ENCODE measurements around the gene MISP. TPM values are rescaled to one million over a fixed set of nuclear protein-coding genes. Genes with fewer than 3 reads are reported as not detected.
"Not testable (repeated sequence)": the region's sequence is repeated elsewhere in the genome, so short reads cannot be mapped to it uniquely, and the experiment has no call there.

Gene MISP
- total RNA-seq, 2 experiments from 2014 or later = not detected

- CTCF ChIA-PET = interaction anchor here (1.6 kb wide), 1 partner anchor 9 kb away, joined by 4 read pairs; no protein-coding TSS in a partner anchor
- H3K4me1 Mint-ChIP-seq = no peaks in the 10 kb centered on the region
- H3K36me3 Mint-ChIP-seq = peaks cover 2% of the 10 kb centered on the region
- no peaks in the 10 kb centered on the region for H3K27me3 Mint-ChIP-seq
- ATAC-seq (no peak), DNase-seq (no peak)
- peaks cover 8% of the 10 kb centered on the region for H3K9me3 Mint-ChIP-seq (ENCODE audit: low read depth)
- no peak overlapping the region for H3K4me3 Mint-ChIP-seq
- H3K27ac Mint-ChIP-seq = no peak overlapping the region
Measured at GRCh38 chr19:743168-743687, 7.7 kb upstream of the MISP start.

GRCh38 chr19:745138-745537, 5.8 kb upstream of the MISP start:
- H3K9me3 Mint-ChIP-seq (ENCODE audit: low read depth); H3K36me3 Mint-ChIP-seq; H3K4me3 Mint-ChIP-seq; H3K27me3 Mint-ChIP-seq; ATAC-seq; H3K27ac Mint-ChIP-seq; H3K4me1 Mint-ChIP-seq; DNase-seq: not testable (repeated sequence)
- CTCF ChIA-PET = interaction anchor here (1.6 kb wide), 1 partner anchor 11 kb away, joined by 4 read pairs; no protein-coding TSS in a partner anchor

GRCh38 chr19:746208-746819, 4.6 kb upstream of the MISP start:
- ATAC-seq = no peak
- no peak for DNase-seq
- Mint-ChIP-seq H3K4me3 (no peak overlapping the region), H3K9me3 (ENCODE audit: low read depth) (peaks cover 8% of the 10 kb centered on the region), H3K36me3 (peaks cover 2% of the 10 kb centered on the region), H3K27ac (no peak overlapping the region), H3K27me3 (no peaks in the 10 kb centered on the region), H3K4me1 (no peaks in the 10 kb centered on the region)
- CTCF ChIA-PET = no interaction called here

GRCh38 chr19:746956-747355, 4.0 kb upstream of the MISP start:
- Mint-ChIP-seq H3K27ac (no peak overlapping the region), H3K4me1 (no peaks in the 10 kb centered on the region), H3K4me3 (no peak overlapping the region), H3K9me3 (ENCODE audit: low read depth) (peaks cover 8% of the 10 kb centered on the region), H3K27me3 (no peaks in the 10 kb centered on the region), H3K36me3 (peaks cover 2% of the 10 kb centered on the region)
- CTCF ChIA-PET = no interaction called here
- no peak for DNase-seq
- ATAC-seq = no peak

DNA sequence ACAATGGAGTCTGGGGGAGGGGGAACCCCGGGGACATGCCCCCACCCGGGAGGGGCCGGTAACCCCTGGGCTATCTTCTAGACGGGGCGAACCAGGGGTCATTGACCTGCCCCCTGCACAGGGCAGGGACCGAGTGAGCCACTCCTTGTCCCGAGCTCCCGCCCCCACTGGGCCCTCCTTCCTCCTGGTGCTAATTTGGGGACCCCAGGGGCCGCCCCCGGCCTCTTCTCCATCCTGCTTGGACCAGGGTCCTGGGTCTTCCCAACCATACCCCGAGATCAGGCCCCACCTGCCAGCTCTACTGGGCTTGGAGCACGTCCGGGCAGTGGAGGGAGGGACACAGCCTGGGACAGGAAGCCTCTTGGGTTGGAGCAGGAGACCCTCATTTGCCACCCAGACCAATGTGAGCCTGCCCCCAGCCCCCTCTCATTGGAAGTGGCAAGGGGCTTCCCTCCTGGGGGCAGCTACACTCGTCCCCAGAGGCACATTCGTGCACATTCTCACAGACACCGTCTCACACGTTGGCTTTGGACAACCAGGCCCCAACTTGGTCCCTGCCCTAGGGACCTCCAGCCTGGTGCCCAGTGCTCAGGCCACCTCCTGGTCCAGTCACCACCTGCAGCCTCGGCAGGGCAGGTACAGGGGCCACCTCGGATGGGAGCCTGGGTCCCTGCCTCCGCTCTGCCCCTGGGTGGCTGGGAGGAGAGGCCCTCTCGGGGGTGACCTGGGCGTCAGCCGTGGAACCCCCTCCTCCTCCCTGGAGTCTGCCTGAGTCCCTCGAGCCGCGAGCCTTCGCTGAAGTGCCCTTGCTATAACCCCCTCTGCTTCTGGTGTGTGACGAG, 3.3 kb upstream of the MISP start:
- no peaks in the 10 kb centered on the region for H3K27me3 Mint-ChIP-seq
- H3K4me3 Mint-ChIP-seq = no peak overlapping the region
- CTCF ChIA-PET = no interaction called here
- H3K27ac Mint-ChIP-seq = no peak overlapping the region
- peaks cover 8% of the 10 kb centered on the region for H3K9me3 Mint-ChIP-seq (ENCODE audit: low read depth)
- H3K4me1 Mint-ChIP-seq = no peaks in the 10 kb centered on the region
- peaks cover 2% of the 10 kb centered on the region for H3K36me3 Mint-ChIP-seq
- DNase-seq (no peak), ATAC-seq (no peak)

GRCh38 chr19:748274-748598, 2.7 kb upstream of the MISP start:
- no peak for ATAC-seq
- peaks cover 2% of the 10 kb centered on the region for H3K36me3 Mint-ChIP-seq
- H3K27ac Mint-ChIP-seq = no peak overlapping the region
- H3K27me3 Mint-ChIP-seq = no peaks in the 10 kb centered on the region
- DNase-seq = no peak
- no peaks in the 10 kb centered on the region for H3K4me1 Mint-ChIP-seq
- CTCF ChIA-PET = no interaction called here
- H3K4me3 Mint-ChIP-seq = no peak overlapping the region
- peaks cover 8% of the 10 kb centered on the region for H3K9me3 Mint-ChIP-seq (ENCODE audit: low read depth)

GRCh38 chr19:749811-750210, 1.1 kb upstream of the MISP start:
- no peaks in the 10 kb centered on the region for H3K4me1 Mint-ChIP-seq
- DNase-seq (no peak), ATAC-seq (no peak)
- no peak overlapping the region for H3K27ac Mint-ChIP-seq
- peaks cover 3% of the 10 kb centered on the region for H3K9me3 Mint-ChIP-seq (ENCODE audit: low read depth)
- CTCF ChIA-PET = no interaction called here
- H3K27me3 Mint-ChIP-seq = no peaks in the 10 kb centered on the region
- no peak overlapping the region for H3K4me3 Mint-ChIP-seq
- no peaks in the 10 kb centered on the region for H3K36me3 Mint-ChIP-seq

- H3K36me3 Mint-ChIP-seq = no peaks in the 10 kb centered on the region
- CTCF ChIA-PET = no interaction called here
- H3K27me3 Mint-ChIP-seq = no peaks in the 10 kb centered on the region
- ATAC-seq (no peak), DNase-seq (no peak)
- H3K9me3 Mint-ChIP-seq (ENCODE audit: low read depth) = no peaks in the 10 kb centered on the region
- no peak overlapping the region for H3K4me3 Mint-ChIP-seq
- H3K4me1 Mint-ChIP-seq = no peaks in the 10 kb centered on the region
- H3K27ac Mint-ChIP-seq = no peak overlapping the region
Measured at GRCh38 chr19:751501-752341, 809 bp downstream of the MISP start.

DNA sequence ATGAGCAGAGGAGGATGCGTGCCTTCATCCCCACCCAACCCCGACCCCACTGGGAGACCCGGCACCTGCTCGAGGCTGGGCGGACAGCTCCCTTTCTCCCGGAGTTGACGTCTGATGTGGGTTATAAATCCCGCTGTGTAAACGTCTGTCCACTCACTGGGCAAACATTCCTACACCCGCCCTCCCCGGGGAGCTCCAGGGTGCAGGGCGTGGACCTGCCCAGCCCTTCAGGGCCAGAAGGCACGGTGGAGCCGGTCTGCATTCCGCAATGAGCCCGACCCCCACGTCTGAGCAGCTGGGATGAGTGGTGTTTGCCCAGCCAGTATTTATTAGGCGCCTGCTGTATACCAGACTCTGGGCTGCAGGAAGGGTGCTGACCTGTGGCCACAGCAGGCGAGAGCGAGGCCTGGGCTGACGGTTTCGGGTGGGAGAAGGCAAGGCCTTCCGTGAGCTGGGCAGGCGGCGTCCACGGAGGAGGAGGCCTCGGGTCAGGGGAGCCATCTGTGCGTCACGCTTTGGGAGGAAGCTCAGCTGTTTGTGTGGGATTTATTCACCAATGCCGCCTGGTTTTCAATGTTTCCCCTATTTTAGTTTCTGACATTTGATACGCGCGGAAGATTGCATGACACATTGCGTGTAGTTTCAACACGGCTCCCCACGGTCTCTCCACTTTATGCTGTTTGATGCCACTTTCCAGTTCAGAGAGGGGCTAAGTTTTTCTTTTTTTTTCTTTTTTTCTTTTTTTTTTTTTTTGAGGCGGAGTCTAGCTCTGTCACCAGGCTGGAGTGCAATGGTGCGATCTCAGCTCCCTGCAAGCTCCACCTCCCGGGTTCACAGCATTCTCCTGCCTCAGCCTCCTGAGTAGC, 2.0 kb downstream of the MISP start:
- CTCF ChIA-PET = no interaction called here
- Mint-ChIP-seq H3K27me3 (no peaks in the 10 kb centered on the region), H3K4me3 (no peak overlapping the region), H3K4me1 (no peaks in the 10 kb centered on the region), H3K9me3 (ENCODE audit: low read depth) (no peaks in the 10 kb centered on the region), H3K36me3 (no peaks in the 10 kb centered on the region), H3K27ac (no peak overlapping the region)
- DNase-seq (no peak), ATAC-seq (no peak)

- H3K4me3 Mint-ChIP-seq = no peak overlapping the region
- no peaks in the 10 kb centered on the region for H3K4me1 Mint-ChIP-seq
- peaks cover under 1% of the 10 kb centered on the region for H3K9me3 Mint-ChIP-seq (ENCODE audit: low read depth)
- no peaks in the 10 kb centered on the region for H3K27me3 Mint-ChIP-seq
- no peak for DNase-seq
- CTCF ChIA-PET = no interaction called here
- no peak overlapping the region for H3K27ac Mint-ChIP-seq
- no peaks in the 10 kb centered on the region for H3K36me3 Mint-ChIP-seq
- no peak for ATAC-seq
Measured at GRCh38 chr19:754530-754929, 3.6 kb downstream of the MISP start.

DNA sequence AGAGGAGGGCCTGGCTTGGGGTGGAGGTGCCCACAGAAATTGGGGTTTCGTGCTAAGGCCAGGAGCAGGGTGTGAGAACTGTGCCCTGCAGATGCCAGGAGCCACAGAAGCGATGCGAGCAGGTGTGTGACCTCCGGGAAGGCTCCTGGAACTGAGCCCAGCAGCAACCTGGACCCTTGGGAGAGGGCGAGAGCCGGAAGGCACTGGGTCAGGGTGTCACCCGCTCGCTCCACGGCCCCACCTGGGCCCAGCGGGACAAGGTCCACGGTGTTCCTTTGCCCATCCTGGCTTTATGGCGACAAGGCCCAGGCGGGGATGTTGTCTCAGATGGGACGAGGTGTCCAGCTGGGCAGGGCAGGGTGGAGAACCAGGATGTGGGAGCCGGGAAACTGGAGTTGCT, 4.2 kb downstream of the MISP start:
- CTCF ChIA-PET = no interaction called here
- H3K4me1 Mint-ChIP-seq = no peaks in the 10 kb centered on the region
- H3K27me3 Mint-ChIP-seq = no peaks in the 10 kb centered on the region
- H3K4me3 Mint-ChIP-seq = no peak overlapping the region
- ATAC-seq = no peak
- H3K27ac Mint-ChIP-seq = no peak overlapping the region
- DNase-seq = no peak
- peaks cover 4% of the 10 kb centered on the region for H3K9me3 Mint-ChIP-seq (ENCODE audit: low read depth)
- no peaks in the 10 kb centered on the region for H3K36me3 Mint-ChIP-seq

- peak; percentile 33 for ATAC-seq
- H3K27me3 Mint-ChIP-seq = no peaks in the 10 kb centered on the region
- no peak overlapping the region for H3K4me3 Mint-ChIP-seq
- no peak overlapping the region for H3K27ac Mint-ChIP-seq
- CTCF ChIA-PET = no interaction called here
- H3K9me3 Mint-ChIP-seq (ENCODE audit: low read depth) = peaks cover 4% of the 10 kb centered on the region
- H3K4me1 Mint-ChIP-seq = no peaks in the 10 kb centered on the region
- no peaks in the 10 kb centered on the region for H3K36me3 Mint-ChIP-seq
- no peak for DNase-seq
Measured at GRCh38 chr19:756236-756635, 5.3 kb downstream of the MISP start.
